ENCODE data around the gene DTX1.

The DTX1 gene

GRCh38 chr12:113091506-113091905 lies 35.0 kb downstream of the DTX1 start:
- no peak for TF ChIP-seq MAX (IDR thresholded peaks at IDR 0.05; ENCODE audit: low read depth, low read length)
- TF ChIP-seq MYC (IDR thresholded peaks at IDR 0.05; ENCODE audit: low read depth, low read length) = no peak
- no peak for TF ChIP-seq POLR2A (IDR thresholded peaks at IDR 0.05; ENCODE audit: extremely low read depth, insufficient read length)
- no peak for TF ChIP-seq CTCF (IDR thresholded peaks at IDR 0.05; ENCODE audit: low read depth, low read length)
- DNase-seq (ENCODE audit: low read depth) = no peak

GRCh38 chr12:113092607-113093408 lies 36.3 kb downstream of the DTX1 start:
- DNase-seq (ENCODE audit: low read depth) = peak; percentile 44
- no peak overlapping the region for H3K4me3 ChIP-seq (ENCODE audit: low read depth, low read length)
- TF ChIP-seq MYC (IDR thresholded peaks at IDR 0.05; ENCODE audit: low read depth, low read length) (no peak), CTCF (IDR thresholded peaks at IDR 0.05; ENCODE audit: low read depth, low read length) (peak; percentile 52)

More at GRCh38 chr12:113091506-113091905, 35.0 kb downstream of the DTX1 start:
- H3K4me3 ChIP-seq (ENCODE audit: low read depth, low read length) = no peak overlapping the region

- no peak overlapping the region for H3K4me3 ChIP-seq (ENCODE audit: low read depth, low read length)
- TF ChIP-seq POLR2A (IDR thresholded peaks at IDR 0.05; ENCODE audit: extremely low read depth, insufficient read length) (no peak), MYC (IDR thresholded peaks at IDR 0.05; ENCODE audit: low read depth, low read length) (no peak), MAX (IDR thresholded peaks at IDR 0.05; ENCODE audit: low read depth, low read length) (no peak), CTCF (IDR thresholded peaks at IDR 0.05; ENCODE audit: low read depth, low read length) (no peak)
- DNase-seq (ENCODE audit: low read depth) = no peak
Observed at GRCh38 chr12:113093409-113094101, 37.0 kb downstream of the DTX1 start.

GRCh38 chr12:113094738-113095137 lies 38.2 kb downstream of the DTX1 start:
- DNase-seq (ENCODE audit: low read depth) = no peak
- H3K4me3 ChIP-seq (ENCODE audit: low read depth, low read length) = no peak overlapping the region
- TF ChIP-seq POLR2A (IDR thresholded peaks at IDR 0.05; ENCODE audit: extremely low read depth, insufficient read length) = no peak
- TF ChIP-seq CTCF (IDR thresholded peaks at IDR 0.05; ENCODE audit: low read depth, low read length) = no peak

GRCh38 chr12:113095405-113095804 lies 38.9 kb downstream of the DTX1 start:
- TF ChIP-seq CTCF (IDR thresholded peaks at IDR 0.05; ENCODE audit: low read depth, low read length) (no peak), MYC (IDR thresholded peaks at IDR 0.05; ENCODE audit: low read depth, low read length) (no peak), MAX (IDR thresholded peaks at IDR 0.05; ENCODE audit: low read depth, low read length) (no peak), POLR2A (IDR thresholded peaks at IDR 0.05; ENCODE audit: extremely low read depth, insufficient read length) (no peak)
- no peak overlapping the region for H3K4me3 ChIP-seq (ENCODE audit: low read depth, low read length)
- no peak for DNase-seq (ENCODE audit: low read depth)

Measured in NB4 (cell line).